ENCODE results near the gene ATP13A2. TPM values are rescaled to one million over a fixed set of nuclear protein-coding genes. Genes with fewer than 3 reads are reported as not detected.

The ATP13A2 gene
- total and polyA plus RNA-seq, 7 donors: 13.9 to 30.6 (median 22.6) TPM

- Histone ChIP-seq H3K36me3 (ENCODE audit: insufficient read depth in 1 of 2, low read depth in 1 of 2) (peaks cover 9 to 63% of the 10 kb centered on the region in 2 donors), H3K27me3 (ENCODE audit: insufficient read depth in 3 of 3, low read length in 2 of 3) (no peaks in the 10 kb centered on the region), H3K4me1 (no peaks in the 10 kb centered on the region), H3K27ac (no peak overlapping the region), H3K9me3 (no peaks in the 10 kb centered on the region), H3K4me3 (no peak overlapping the region)
- TF ChIP-seq, protein P1, sequence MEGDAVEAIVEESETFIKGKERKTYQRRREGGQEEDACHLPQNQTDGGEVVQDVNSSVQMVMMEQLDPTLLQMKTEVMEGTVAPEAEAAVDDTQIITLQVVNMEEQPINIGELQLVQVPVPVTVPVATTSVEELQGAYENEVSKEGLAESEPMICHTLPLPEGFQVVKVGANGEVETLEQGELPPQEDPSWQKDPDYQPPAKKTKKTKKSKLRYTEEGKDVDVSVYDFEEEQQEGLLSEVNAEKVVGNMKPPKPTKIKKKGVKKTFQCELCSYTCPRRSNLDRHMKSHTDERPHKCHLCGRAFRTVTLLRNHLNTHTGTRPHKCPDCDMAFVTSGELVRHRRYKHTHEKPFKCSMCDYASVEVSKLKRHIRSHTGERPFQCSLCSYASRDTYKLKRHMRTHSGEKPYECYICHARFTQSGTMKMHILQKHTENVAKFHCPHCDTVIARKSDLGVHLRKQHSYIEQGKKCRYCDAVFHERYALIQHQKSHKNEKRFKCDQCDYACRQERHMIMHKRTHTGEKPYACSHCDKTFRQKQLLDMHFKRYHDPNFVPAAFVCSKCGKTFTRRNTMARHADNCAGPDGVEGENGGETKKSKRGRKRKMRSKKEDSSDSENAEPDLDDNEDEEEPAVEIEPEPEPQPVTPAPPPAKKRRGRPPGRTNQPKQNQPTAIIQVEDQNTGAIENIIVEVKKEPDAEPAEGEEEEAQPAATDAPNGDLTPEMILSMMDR (IDR thresholded peaks at IDR 0.05): no peak
- DNase-seq (no peak), ATAC-seq (no peak)
- intact Hi-C loops (cut with DNase I): loop anchor here in 1 of 2 donors (5.0 kb wide), 1 partner anchor 33 kb away; the partner anchor contains the start of gene SDHB
- 27 to 36% (median 29%) methylated on average over 1 of the region's 1 CpG for WGBS, 3 donors
Measured at GRCh38 chr1:17018849-17019248, 7.1 kb upstream of the ATP13A2 start.

GRCh38 chr1:17017435-17017834 is 5.7 kb upstream of the ATP13A2 start:
- TF ChIP-seq, protein P1 (IDR thresholded peaks at IDR 0.05): no peak
- H3K36me3 ChIP-seq (ENCODE audit: insufficient read depth in 1 of 2, low read depth in 1 of 2): peaks cover 6 to 49% of the 10 kb centered on the region in 2 donors

DNA sequence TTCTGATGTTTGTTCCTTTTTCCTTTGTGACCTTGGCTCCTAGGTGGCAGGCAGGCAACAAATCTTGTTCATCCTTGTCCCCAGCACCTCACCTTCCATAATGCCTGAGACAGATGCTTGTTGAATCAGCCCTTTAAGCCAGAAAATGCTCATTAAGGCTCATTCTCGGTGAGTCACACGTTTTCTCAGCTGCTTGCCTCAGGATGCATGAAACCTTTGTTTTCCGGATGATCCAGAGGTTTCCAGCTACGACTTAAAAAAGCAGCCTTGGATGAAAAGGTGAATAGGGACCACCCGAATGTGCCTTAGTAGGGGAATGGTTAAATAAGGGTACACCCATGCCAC is 4.6 kb upstream of the ATP13A2 start:
- no peaks in the 10 kb centered on the region for H3K27me3 ChIP-seq (ENCODE audit: insufficient read depth in 3 of 3, low read length in 2 of 3)
- ATAC-seq (no peak), DNase-seq (no peak)
- TF ChIP-seq, protein P1 (IDR thresholded peaks at IDR 0.05): no peak
- no peaks in the 10 kb centered on the region for H3K9me3 ChIP-seq
- intact Hi-C loops (cut with DNase I): loop anchor here in 1 of 2 donors (5.0 kb wide), 1 partner anchor 36 kb away; the partner anchor contains the start of gene SDHB
- H3K4me1 ChIP-seq: no peaks in the 10 kb centered on the region
- no peak overlapping the region for H3K27ac ChIP-seq
- H3K4me3 ChIP-seq: no peak overlapping the region
- H3K36me3 ChIP-seq (ENCODE audit: insufficient read depth in 1 of 2, low read depth in 1 of 2): peaks cover 3 to 37% of the 10 kb centered on the region in 2 donors
- WGBS, 3 donors: 59 to 69% (median 66%) methylated on average over 5 of the region's 5 CpGs

More at GRCh38 chr1:17017435-17017834, 5.7 kb upstream of the ATP13A2 start:
- intact Hi-C loops (cut with DNase I): loop anchor here in 1 of 2 donors (5.0 kb wide), 1 partner anchor 35 kb away; the partner anchor contains the start of gene SDHB
- DNase-seq (no peak), ATAC-seq (no peak)
- Histone ChIP-seq H3K9me3 (no peaks in the 10 kb centered on the region), H3K4me1 (no peaks in the 10 kb centered on the region), H3K27me3 (ENCODE audit: insufficient read depth in 3 of 3, low read length in 2 of 3) (no peaks in the 10 kb centered on the region), H3K4me3 (no peak overlapping the region), H3K27ac (no peak overlapping the region)
- WGBS, 3 donors: 92 to 93% (median 93%) methylated on average over 7 of the region's 7 CpGs

DNA sequence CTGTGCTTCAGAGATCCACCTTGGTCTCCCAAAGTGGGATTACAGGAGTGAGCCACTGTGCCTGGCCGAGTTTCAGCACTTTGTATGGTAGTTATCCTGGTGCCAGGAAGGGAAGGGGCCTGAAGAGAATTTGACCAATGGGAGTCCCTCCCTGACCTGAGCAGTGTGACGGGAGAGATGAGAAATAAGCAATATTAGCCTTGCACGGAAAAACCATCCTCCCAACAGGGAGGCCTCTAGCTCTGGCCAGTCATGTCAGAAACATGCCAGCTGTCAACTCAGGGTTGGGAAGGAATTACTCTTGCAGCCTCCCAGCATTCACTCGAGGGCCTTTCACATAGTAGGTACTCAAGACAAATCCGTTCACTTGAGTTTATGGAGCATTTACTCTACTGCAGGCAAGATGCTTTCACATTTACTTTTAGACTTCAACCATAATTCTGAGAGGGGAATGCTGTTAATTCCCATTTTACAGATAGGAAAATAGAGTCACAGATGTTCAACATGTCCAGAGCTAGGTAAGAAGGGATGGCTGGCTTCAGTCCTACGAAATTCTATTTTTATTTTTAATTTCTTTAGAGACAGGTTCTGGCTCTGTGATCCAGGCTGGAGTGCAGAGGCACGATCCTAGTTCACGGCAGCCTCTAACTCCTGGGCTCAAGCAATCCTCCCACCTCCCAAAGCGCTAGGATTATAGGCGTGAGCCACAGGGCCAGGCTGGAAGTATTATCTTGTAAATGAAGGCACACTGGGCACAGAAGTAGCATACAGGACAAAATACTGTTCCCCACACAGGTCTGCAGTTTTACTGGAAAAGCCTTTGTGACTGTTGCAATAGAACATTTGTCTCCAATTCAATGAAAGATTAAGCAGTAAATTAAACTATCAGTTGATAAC is 3.2 kb upstream of the ATP13A2 start:
- ATAC-seq: no peak
- Histone ChIP-seq H3K4me1 (peaks cover 11% of the 10 kb centered on the region), H3K27me3 (ENCODE audit: insufficient read depth in 3 of 3, low read length in 2 of 3) (no peaks in the 10 kb centered on the region), H3K27ac (no peak overlapping the region), H3K9me3 (no peaks in the 10 kb centered on the region), H3K36me3 (ENCODE audit: insufficient read depth in 1 of 2, low read depth in 1 of 2) (peaks cover 0 to 24% of the 10 kb centered on the region in 2 donors), H3K4me3 (no peak overlapping the region)
- no peak for DNase-seq
- TF ChIP-seq, protein P1 (IDR thresholded peaks at IDR 0.05): no peak
- 62 to 71% (median 68%) methylated on average over 10 of the region's 10 CpGs for WGBS, 3 donors
- intact Hi-C loops (cut with DNase I): loop anchor here in 1 of 2 donors (5.0 kb wide), 1 partner anchor 37 kb away; the partner anchor contains the start of gene SDHB

Data from psoas muscle (tissue), 8 donors.